GM21737 (cell line): ENCODE measurements around the gene VAC14.
"Not testable (repeated sequence)": the region's sequence is repeated elsewhere in the genome, so short reads cannot be mapped to it uniquely, and the experiment has no call there.

Experiments
- ATAC-seq: cut with Tn5 transposase; IDR thresholded peaks from one replicate; pipeline ENCODE4 v1.9.1; 2021; ENCODE audit warnings: mild to moderate bottlenecking, moderate library complexity; ENCODE audit not compliant: unreplicated experiment

VAC14 gene

GRCh38 chr16:70745536-70746025, 55.4 kb downstream of the VAC14 start:
- no peak for ATAC-seq

- no peak for ATAC-seq
Observed at GRCh38 chr16:70744366-70744765, 56.6 kb downstream of the VAC14 start.

GRCh38 chr16:70743791-70744190, 57.2 kb downstream of the VAC14 start:
- no peak for ATAC-seq

- not testable (repeated sequence) for ATAC-seq
Observed at GRCh38 chr16:70742967-70743366, 58.0 kb downstream of the VAC14 start.

GRCh38 chr16:70741783-70742125, 59.2 kb downstream of the VAC14 start:
- no peak for ATAC-seq

- no peak for ATAC-seq
Observed at GRCh38 chr16:70740914-70741782, 59.8 kb downstream of the VAC14 start.

- ATAC-seq, result no peak
Observed at GRCh38 chr16:70740174-70740913, 60.6 kb downstream of the VAC14 start.

GRCh38 chr16:70739389-70739788, 61.6 kb downstream of the VAC14 start:
- no peak for ATAC-seq

GRCh38 chr16:70738083-70738977, 62.6 kb downstream of the VAC14 start:
- ATAC-seq, result no peak

GRCh38 chr16:70737377-70738082, 63.4 kb downstream of the VAC14 start:
- peak; percentile 93 for ATAC-seq

- ATAC-seq, result no peak
Observed at GRCh38 chr16:70736465-70737376, 64.2 kb downstream of the VAC14 start.

GRCh38 chr16:70735141-70735979, 65.6 kb downstream of the VAC14 start:
- ATAC-seq, result no peak

- no peak for ATAC-seq
Observed at GRCh38 chr16:70734522-70735095, 66.3 kb downstream of the VAC14 start.

- no peak for ATAC-seq
Observed at GRCh38 chr16:70730944-70731343, 70.0 kb downstream of the VAC14 start.

- ATAC-seq, result no peak
Observed at GRCh38 chr16:70730031-70730430, 70.9 kb downstream of the VAC14 start.

- no peak for ATAC-seq
Observed at GRCh38 chr16:70729292-70729691, 71.7 kb downstream of the VAC14 start.

- ATAC-seq, result no peak
Observed at GRCh38 chr16:70728150-70728549, 72.8 kb downstream of the VAC14 start.

GRCh38 chr16:70726892-70727361, 74.0 kb downstream of the VAC14 start:
- no peak for ATAC-seq
